Mesenchymal stem cell (in vitro differentiated cells and primary cell): ENCODE measurements around the gene AOC3. TPM values are rescaled to one million over a fixed set of nuclear protein-coding genes. Genes with fewer than 3 reads are reported as not detected.
A peak's percentile ranks its signal among the peaks of the same experiment; 100 is the strongest.

Source experiments
- DNase-seq: peaks from one replicate; pipeline ENCODE4 v3.0.0-alpha.2; 2013
- H2AFZ ChIP-seq: one replicate; pipeline ENCODE4 v1.6.1; 2013; ENCODE audit warnings: low read depth, mild to moderate bottlenecking, control low read depth, inconsistent platforms, low read length, moderate library complexity
- H2AK5ac ChIP-seq: 2 replicates; pipeline ENCODE4 v1.6.1; 2013; ENCODE audit warnings: low read length, moderate library complexity, mild to moderate bottlenecking, inconsistent platforms; ENCODE audit not compliant: severe bottlenecking
- H2BK120ac ChIP-seq: one replicate; pipeline ENCODE4 v1.6.1; 2013; ENCODE audit warnings: low read depth, mild to moderate bottlenecking, inconsistent platforms, low read length, moderate library complexity
- H2BK12ac ChIP-seq, 2 experiments: one replicate each; pipeline ENCODE4 v1.6.1; 2013; ENCODE audit warnings: inconsistent platforms in 2 of 2, low read length in 2 of 2, mild to moderate bottlenecking in 2 of 2, moderate library complexity in 2 of 2, control low read depth in 1 of 2
- H2BK15ac ChIP-seq: one replicate; pipeline ENCODE4 v1.6.1; 2013; ENCODE audit warnings: mild to moderate bottlenecking, low read depth, inconsistent platforms; ENCODE audit not compliant: poor library complexity, severe bottlenecking
- H2BK5ac ChIP-seq: 2 replicates; pipeline ENCODE4 v1.6.1; 2013; ENCODE audit warnings: low read depth, mild to moderate bottlenecking, low read length, control low read depth, inconsistent platforms; ENCODE audit not compliant: poor library complexity, severe bottlenecking
- H3K14ac ChIP-seq, 2 experiments: one replicate each; pipeline ENCODE4 v1.6.1; 2013; ENCODE audit warnings: inconsistent platforms in 2 of 2, low read length in 2 of 2, control low read depth in 1 of 2, mild to moderate bottlenecking in 1 of 2, moderate library complexity in 1 of 2
- H3K18ac ChIP-seq, 2 experiments: one replicate each; pipeline ENCODE4 v1.6.1; 2013; ENCODE audit warnings: inconsistent platforms in 2 of 2, low read length in 2 of 2, control low read depth in 1 of 2, low read depth in 1 of 2, mild to moderate bottlenecking in 1 of 2
- H3K23ac ChIP-seq, 2 experiments: one replicate each; pipeline ENCODE4 v1.6.1; 2013; ENCODE audit warnings: inconsistent platforms in 2 of 2, low read length in 2 of 2, mild to moderate bottlenecking in 2 of 2, moderate library complexity in 2 of 2, control low read depth in 1 of 2
- H3K27ac ChIP-seq: 2 replicates; pipeline ENCODE4 v1.5.1; 2013; ENCODE audit warnings: mild to moderate bottlenecking, moderate library complexity, low read length, control low read depth, inconsistent platforms; ENCODE audit not compliant: poor library complexity, severe bottlenecking
- H3K27me3 ChIP-seq, 2 experiments: 2 replicates each; pipeline versions ENCODE4 v1.6.1 to v1.7.0; 2013; ENCODE audit warnings: low read length in 2 of 2, mild to moderate bottlenecking in 2 of 2, moderate library complexity in 2 of 2, control low read depth in 1 of 2, inconsistent platforms in 1 of 2; ENCODE audit not compliant: control insufficient read depth in 1 of 2, insufficient read depth in 1 of 2
- H3K36me3 ChIP-seq, 2 experiments: 2 replicates each; pipeline versions ENCODE4 v1.6.1 to v1.7.0; 2013; ENCODE audit warnings: low read length in 2 of 2, control low read depth in 1 of 2, inconsistent platforms in 1 of 2, low read depth in 1 of 2, mild to moderate bottlenecking in 1 of 2; ENCODE audit not compliant: insufficient read depth in 2 of 2, control insufficient read depth in 1 of 2
- H3K4ac ChIP-seq, 2 experiments: one replicate each; pipeline ENCODE4 v1.6.1; 2013; ENCODE audit warnings: inconsistent platforms in 2 of 2, low read length in 2 of 2, mild to moderate bottlenecking in 2 of 2, moderate library complexity in 2 of 2, control low read depth in 1 of 2, low read depth in 1 of 2
- H3K4me1 ChIP-seq: 2 replicates; pipeline ENCODE4 v1.6.1; 2013; ENCODE audit warnings: low read depth, low read length, control low read depth; ENCODE audit not compliant: control insufficient read depth, insufficient read depth
- H3K4me2 ChIP-seq: 2 replicates; pipeline ENCODE4 v1.6.1; 2013; ENCODE audit warnings: low read length, mild to moderate bottlenecking, inconsistent platforms; ENCODE audit not compliant: poor library complexity, severe bottlenecking
- H3K4me3 ChIP-seq, 2 experiments: 2 replicates each; pipeline versions ENCODE4 v1.5.1 to v1.7.0; 2013; ENCODE audit warnings: low read length in 2 of 2, mild to moderate bottlenecking in 2 of 2, control low read depth in 1 of 2, low read depth in 1 of 2; ENCODE audit not compliant: insufficient read depth in 1 of 2
- H3K79me1 ChIP-seq: replicated peaks from 2 replicates; pipeline ENCODE4 v1.6.1; 2013; ENCODE audit warnings: mild to moderate bottlenecking, control low read depth, low read length, inconsistent platforms; ENCODE audit not compliant: poor library complexity, severe bottlenecking
- H3K9ac ChIP-seq: 2 replicates; pipeline ENCODE4 v1.7.0; 2013; ENCODE audit warnings: mild to moderate bottlenecking, low read length, moderate library complexity
- H3K9me3 ChIP-seq: 2 replicates; pipeline ENCODE4 v1.7.0; 2013; ENCODE audit warnings: mild to moderate bottlenecking, low read length; ENCODE audit not compliant: control insufficient read depth
- H4K8ac ChIP-seq: one replicate; pipeline ENCODE4 v1.6.1; 2013; ENCODE audit warnings: inconsistent platforms, mild to moderate bottlenecking, low read length, moderate library complexity
- H4K91ac ChIP-seq: one replicate; pipeline ENCODE4 v1.6.1; 2013; ENCODE audit warnings: mild to moderate bottlenecking, low read length, inconsistent platforms
- WGBS: methylation state at CpG from one replicate; pipeline ENCODE4 v1.1.7; 2013; ENCODE audit warnings: mixed read lengths; 5-methylcytosine and 5-hydroxymethylcytosine counted together
- polyA plus RNA-seq, 2 experiments: library from polyadenylated mRNA; stranded (reverse); fragments of 200-250 nt; gene quantifications; one replicate each; pipeline ENCODE4 v1.2.3, GENCODE V29; 2013

AOC3 gene
- 0.12 TPM for polyA plus RNA-seq (2013, experiment 1 of 2)
- polyA plus RNA-seq (2013, experiment 2 of 2) = 0.08 TPM

GRCh38 chr17:42850954-42851353 is at the start of gene AOC3:
AOC3 (plus strand) TSS chr17:42851199; CDS start chr17:42851344, 145 bp downstream.
- Histone ChIP-seq H2BK12ac (no peak within 1 kb of the TSS), H4K91ac (no peak within 1 kb of the TSS), H3K27me3 (peaks cover 13 to 27% of the 10 kb centered on the region in 2 experiments), H2AFZ (no peak within 1 kb of the TSS), H3K23ac (peak within 1 kb of the TSS in 1 of 2 experiments; percentile 28), H2BK120ac (no peak within 1 kb of the TSS), H3K9ac (no peak within 1 kb of the TSS), H3K4me2 (no peak within 1 kb of the TSS), H3K9me3 (no peaks in the 10 kb centered on the region), H3K4me3 (no peak within 1 kb of the TSS), H2BK5ac (no peak within 1 kb of the TSS), H3K27ac (no peak within 1 kb of the TSS), H3K36me3 (peaks cover 0 to 7% of the 10 kb centered on the region in 2 experiments), H3K79me1 (no peaks in the 10 kb centered on the region), H3K18ac (no peak within 1 kb of the TSS), H3K14ac (no peak within 1 kb of the TSS), H3K4me1 (peaks cover 11% of the 10 kb centered on the region), H4K8ac (no peak within 1 kb of the TSS), H2BK15ac (no peak within 1 kb of the TSS), H2AK5ac (no peak within 1 kb of the TSS), H3K4ac (no peak within 1 kb of the TSS)
- 71% methylated on average over 9 of the region's 9 CpGs for WGBS
- no peak for DNase-seq

GRCh38 chr17:42803074-42803883 is 47.7 kb upstream of the AOC3 start:
- no peak overlapping the region for H2BK5ac ChIP-seq
- WGBS = 100% methylated on average over 1 of the region's 2 CpGs
- H3K36me3 ChIP-seq = peaks cover 0 to 1% of the 10 kb centered on the region in 2 experiments
- H3K79me1 ChIP-seq = peaks cover 2% of the 10 kb centered on the region
- no peak overlapping the region for H3K4ac ChIP-seq
- H3K4me2 ChIP-seq = peak overlapping the region; percentile 30
- H3K4me1 ChIP-seq = peaks cover 7% of the 10 kb centered on the region
- no peak overlapping the region for H3K4me3 ChIP-seq
- peak overlapping the region; percentile 40 for H3K27ac ChIP-seq
- no peaks in the 10 kb centered on the region for H3K9me3 ChIP-seq
- no peak overlapping the region for H2AK5ac ChIP-seq
- H3K23ac ChIP-seq = no peak overlapping the region
- no peak overlapping the region for H2BK15ac ChIP-seq
- no peak overlapping the region for H3K14ac ChIP-seq
- H2BK12ac ChIP-seq = no peak overlapping the region
- H3K27me3 ChIP-seq = no peaks in the 10 kb centered on the region
- peak; percentile 22 for DNase-seq
- no peak overlapping the region for H3K18ac ChIP-seq
- H4K91ac ChIP-seq = no peak overlapping the region
- H2BK120ac ChIP-seq = no peak overlapping the region
- no peak overlapping the region for H4K8ac ChIP-seq
- H2AFZ ChIP-seq = no peak overlapping the region
- H3K9ac ChIP-seq = no peak overlapping the region

GRCh38 chr17:42804918-42805367 is 46.1 kb upstream of the AOC3 start:
- no peak overlapping the region for H2BK120ac ChIP-seq
- H4K91ac ChIP-seq = no peak overlapping the region
- H3K18ac ChIP-seq = no peak overlapping the region
- peaks cover 3% of the 10 kb centered on the region for H3K4me1 ChIP-seq
- no peak overlapping the region for H2AK5ac ChIP-seq
- no peak overlapping the region for H2BK5ac ChIP-seq
- H3K9me3 ChIP-seq = no peaks in the 10 kb centered on the region
- DNase-seq = peak; percentile 46
- H3K9ac ChIP-seq = no peak overlapping the region
- H3K79me1 ChIP-seq = no peaks in the 10 kb centered on the region
- no peaks in the 10 kb centered on the region for H3K27me3 ChIP-seq
- H4K8ac ChIP-seq = peak overlapping the region; percentile 20
- H3K23ac ChIP-seq = no peak overlapping the region
- no peak overlapping the region for H3K4me3 ChIP-seq
- 93% methylated on average over 1 of the region's 1 CpG for WGBS
- H3K14ac ChIP-seq = no peak overlapping the region
- H2AFZ ChIP-seq = no peak overlapping the region
- H3K27ac ChIP-seq = no peak overlapping the region
- peaks cover under 1 to 10% of the 10 kb centered on the region in 2 experiments for H3K36me3 ChIP-seq
- H3K4me2 ChIP-seq = no peak overlapping the region
- H2BK12ac ChIP-seq = no peak overlapping the region
- H3K4ac ChIP-seq = no peak overlapping the region
- no peak overlapping the region for H2BK15ac ChIP-seq

- Histone ChIP-seq H2BK120ac (no peak overlapping the region), H3K4me3 (no peak overlapping the region), H2BK5ac (no peak overlapping the region), H3K14ac (no peak overlapping the region), H4K8ac (no peak overlapping the region), H3K23ac (no peak overlapping the region), H3K36me3 (peaks cover 10 to 14% of the 10 kb centered on the region in 2 experiments), H2BK12ac (no peak overlapping the region), H3K27ac (no peak overlapping the region), H3K4me2 (no peak overlapping the region), H3K9ac (no peak overlapping the region), H2AK5ac (no peak overlapping the region), H2AFZ (no peak overlapping the region), H2BK15ac (no peak overlapping the region), H3K27me3 (no peaks in the 10 kb centered on the region), H3K79me1 (no peaks in the 10 kb centered on the region), H3K4me1 (peaks cover 3% of the 10 kb centered on the region), H3K9me3 (no peaks in the 10 kb centered on the region), H3K18ac (no peak overlapping the region), H3K4ac (no peak overlapping the region), H4K91ac (no peak overlapping the region)
- 83% methylated on average over 1 of the region's 1 CpG for WGBS
- DNase-seq = no peak
These were observed 44.8 kb upstream of the AOC3 start for GRCh38 chr17:42806249-42806648.
